Endothelial cell of umbilical vein (primary cell): Measurements from ENCODE around the gene MAP2K5. TPM values are rescaled to one million over a fixed set of nuclear protein-coding genes. Genes with fewer than 3 reads are reported as not detected.

Experiments used
- BruUV-seq: library from RNA; stranded (reverse); fragments of 400-500 nt; replicated peaks from 2 replicates; lab custom pipeline; 2021; lab: Mats Ljungman, UMichigan
- CTCF ChIA-PET: fragments of 300-600, 350-600 bp; sonication (Branson Sonifier 250); formaldehyde crosslinking; loops from one replicate; lab custom pipeline; 2021; ENCODE audit warnings: antibody characterized with exemption, inconsistent platforms; lab: Charles Lee
- POLR2A ChIA-PET: fragments of 300-600, 350-600 bp; sonication (Branson Sonifier 250); formaldehyde crosslinking; loops from one replicate; lab custom pipeline; 2021; ENCODE audit warnings: antibody characterized with exemption, inconsistent platforms; lab: Charles Lee
- DNase-seq: peaks from one replicate; pipeline ENCODE4 v3.0.0-alpha.2; 2011; ENCODE audit warnings: low read depth, low spot score
- FAIRE-seq: peaks from 2 replicates; lab custom pipeline; 2011; peaks lifted over from hg19 to GRCh38; lab: Jason Lieb, UNC
- H2AFZ ChIP-seq: 2 replicates; pipeline ENCODE4 v1.6.0; 2012; ENCODE audit warnings: low read depth, low read length, control low read depth, inconsistent platforms
- H3K27ac ChIP-seq: 2 replicates; pipeline ENCODE4 v1.5.1; 2011; ENCODE audit warnings: low read depth, mild to moderate bottlenecking, control low read depth, low read length, moderate library complexity; ENCODE audit not compliant: insufficient read depth
- H3K27me3 ChIP-seq, 2 experiments: 2 replicates each; pipeline versions ENCODE4 v1.6.0 to v1.6.1; 2011; ENCODE audit warnings: low read length in 2 of 2, mixed read lengths in 1 of 2; ENCODE audit not compliant: control insufficient read depth in 2 of 2, insufficient read depth in 2 of 2
- H3K36me3 ChIP-seq, 2 experiments: 2 replicates in 1 of 2; 3 replicates in 1 of 2; pipeline ENCODE4 v1.5.1; 2011; ENCODE audit warnings: low read length in 2 of 2, mild to moderate bottlenecking in 1 of 2, moderate library complexity in 1 of 2; ENCODE audit not compliant: control insufficient read depth in 2 of 2, insufficient read depth in 2 of 2; ENCODE audit errors: extremely low read depth in 1 of 2
- H3K4me1 ChIP-seq: 3 replicates; pipeline ENCODE4 v1.5.1; 2011; ENCODE audit warnings: mild to moderate bottlenecking, low read length; ENCODE audit not compliant: control insufficient read depth, insufficient read depth; ENCODE audit errors: extremely low read depth
- H3K4me2 ChIP-seq: 2 replicates; pipeline ENCODE4 v1.6.1; 2011; ENCODE audit warnings: low read length, control low read depth, mixed read lengths; ENCODE audit not compliant: insufficient read depth
- H3K4me3 ChIP-seq, 3 experiments: fragments of 200-600 bp in 1 of 3; sonication (generic), shearing (Covaris generic) in 1 of 3; replicated peaks in 1 of 3; 2 replicates each; pipeline ENCODE4 v1.5.1; 2011 to 2016; ENCODE audit warnings: control low read depth in 3 of 3, low read length in 3 of 3, mild to moderate bottlenecking in 2 of 3, inconsistent platforms in 1 of 3, low read depth in 1 of 3, moderate library complexity in 1 of 3; ENCODE audit not compliant: insufficient read depth in 1 of 3
- H3K79me2 ChIP-seq: 2 replicates; pipeline ENCODE4 v1.6.0; 2012; ENCODE audit warnings: low read length, inconsistent platforms; ENCODE audit not compliant: control insufficient read depth, insufficient read depth
- H3K9ac ChIP-seq: replicated peaks from 2 replicates; pipeline ENCODE3; 2011; ENCODE audit warnings: low read length, control low read depth; ENCODE audit not compliant: insufficient read depth; ENCODE audit errors: extremely low read depth
- H3K9me1 ChIP-seq: replicated peaks from 3 replicates; pipeline ENCODE4 v1.6.0; 2011; ENCODE audit warnings: mild to moderate bottlenecking, low read length; ENCODE audit not compliant: control insufficient read depth, insufficient read depth; ENCODE audit errors: extremely low read depth
- H3K9me3 ChIP-seq: replicated peaks from 2 replicates; pipeline ENCODE4 v1.5.1; 2012; ENCODE audit warnings: low read length, inconsistent platforms; ENCODE audit not compliant: control insufficient read depth, insufficient read depth
- H4K20me1 ChIP-seq: replicated peaks from 2 replicates; pipeline ENCODE3; 2011; ENCODE audit warnings: mild to moderate bottlenecking, low read length; ENCODE audit not compliant: control insufficient read depth, insufficient read depth; ENCODE audit errors: extremely low read depth
- EZH2 ChIP-seq: IDR thresholded peaks from 2 replicates; pipeline ENCODE4 v1.6.1; 2012; ENCODE audit warnings: borderline replicate concordance, low read depth, mild to moderate bottlenecking, moderate library complexity, low read length, inconsistent platforms; ENCODE audit not compliant: severe bottlenecking
- GATA2 ChIP-seq: IDR thresholded peaks from 2 replicates; pipeline ENCODE4 v1.7.0; 2011; ENCODE audit warnings: low read depth, mild to moderate bottlenecking, moderate library complexity, mixed read lengths, low read length; ENCODE audit not compliant: insufficient read length, insufficient read depth
- JUN ChIP-seq: IDR thresholded peaks from 2 replicates; pipeline ENCODE4 v1.6.1; 2011; ENCODE audit warnings: borderline replicate concordance, low read depth; ENCODE audit not compliant: insufficient read length, insufficient read depth
- MYC ChIP-seq: IDR thresholded peaks from one replicate; pipeline ENCODE4 v1.6.1; 2011; ENCODE audit warnings: mild to moderate bottlenecking, low read depth, low read length
- POLR2A ChIP-seq: IDR thresholded peaks from 2 replicates; pipeline ENCODE4 v1.6.1; 2012; ENCODE audit warnings: low read depth, mild to moderate bottlenecking, control low read depth, low read length
- POLR2AphosphoS5 ChIP-seq: IDR thresholded peaks from 2 replicates; pipeline ENCODE4 v1.6.1; 2012; ENCODE audit warnings: low read depth, mild to moderate bottlenecking, control low read depth, low read length, moderate library complexity; ENCODE audit not compliant: insufficient read depth
- dilution Hi-C: fragments of 300-500 bp; cut with MboI; formaldehyde crosslinking; loops from one replicate; pipeline ENCODE4 v1.15.0; 2019; ENCODE audit warnings: low sequenced_read_pairs; ENCODE audit not compliant: extremely low pct_ligation_motif_present
- intact Hi-C: fragments of 100-400 bp; cut with micrococcal nuclease; formaldehyde crosslinking; loops from one replicate; pipeline ENCODE4 v1.10.0; 2022
- polyA plus RNA-seq, 4 experiments: library from polyadenylated mRNA; depleted of rRNA in 3 of 4; stranded (reverse) in 3 of 4; unstranded in 1 of 4; fragments of >200 nt; gene quantifications; 2 replicates each; pipeline versions ENCODE4 v1.2.1 to v1.2.3, GENCODE V29; 2011 to 2012; ENCODE audit warnings: missing spikeins in 1 of 4
- total RNA-seq: library from RNA; stranded (reverse); gene quantifications from 2 replicates; pipeline ENCODE4 v1.2.3, GENCODE V29; 2021
- TF ChIP-seq, protein P1 (sequence below): IDR thresholded peaks from 2 replicates; pipeline ENCODE4 v1.6.1; 2011; ENCODE audit not compliant: insufficient read depth, insufficient read length

Gene MAP2K5
- total and polyA plus RNA-seq, 2 donors (not counting 3 experiments of a cell fraction or from before 2014, with no cell fraction given) = 4.9 to 24.7 TPM

DNA sequence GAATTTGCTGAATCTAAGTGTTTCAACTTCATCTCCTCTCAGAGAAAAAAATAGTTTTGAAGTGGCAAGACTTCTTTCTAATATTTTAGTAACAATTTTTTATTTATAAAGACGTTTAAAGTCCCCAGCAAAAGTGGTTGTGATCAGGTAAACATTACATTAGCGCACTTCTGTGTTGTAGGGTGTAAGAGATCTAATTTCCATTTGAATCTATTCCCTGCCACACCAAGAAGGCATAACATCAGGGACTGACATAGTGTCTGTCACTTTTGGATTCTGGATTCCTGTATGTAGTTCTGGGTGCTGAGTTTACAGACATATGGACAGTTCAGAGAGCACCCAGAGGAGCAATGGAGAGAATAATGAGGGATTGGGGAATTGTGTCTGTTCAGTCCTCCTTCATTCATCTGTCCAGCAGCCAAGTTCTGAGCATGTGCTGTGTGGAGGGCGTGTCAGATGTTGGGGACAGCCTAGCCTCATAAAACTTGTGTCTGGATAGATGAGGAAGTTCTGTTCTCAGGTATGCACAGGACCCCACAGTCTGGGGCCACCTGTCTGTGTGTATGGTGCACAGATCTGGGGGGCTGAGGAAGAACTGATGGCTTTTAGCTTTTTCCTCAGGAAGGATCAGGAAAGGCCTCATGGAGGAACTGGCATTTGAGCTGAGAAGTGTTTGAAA is 65.6 kb downstream of the MAP2K5 start:
- H3K36me3 ChIP-seq = no peaks in the 10 kb centered on the region
- dilution Hi-C loops = no loop called here
- no TSS peak for BruUV-seq
- H3K4me1 ChIP-seq = no peaks in the 10 kb centered on the region
- no peaks in the 10 kb centered on the region for H3K27me3 ChIP-seq
- H3K4me2 ChIP-seq = no peak overlapping the region
- no peak overlapping the region for H3K4me3 ChIP-seq
- no peaks in the 10 kb centered on the region for H3K9me1 ChIP-seq
- H3K27ac ChIP-seq = no peak overlapping the region
- TF ChIP-seq MYC = no peak
- no peak for TF ChIP-seq EZH2
- TF ChIP-seq, protein P1, sequence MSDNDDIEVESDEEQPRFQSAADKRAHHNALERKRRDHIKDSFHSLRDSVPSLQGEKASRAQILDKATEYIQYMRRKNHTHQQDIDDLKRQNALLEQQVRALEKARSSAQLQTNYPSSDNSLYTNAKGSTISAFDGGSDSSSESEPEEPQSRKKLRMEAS = no peak
- no peak for TF ChIP-seq JUN
- TF ChIP-seq GATA2 = no peak
- no peak for TF ChIP-seq POLR2AphosphoS5
- TF ChIP-seq POLR2A = no peak
- intact Hi-C loops = no loop called here
- no peak for DNase-seq
- ChIA-PET CTCF (no interaction called here), POLR2A (no interaction called here)
- no peak overlapping the region for H2AFZ ChIP-seq
- no peaks in the 10 kb centered on the region for H3K9me3 ChIP-seq
- H4K20me1 ChIP-seq = no peaks in the 10 kb centered on the region
- no peak for FAIRE-seq
- no peak overlapping the region for H3K9ac ChIP-seq
- H3K79me2 ChIP-seq = no peaks in the 10 kb centered on the region

DNA sequence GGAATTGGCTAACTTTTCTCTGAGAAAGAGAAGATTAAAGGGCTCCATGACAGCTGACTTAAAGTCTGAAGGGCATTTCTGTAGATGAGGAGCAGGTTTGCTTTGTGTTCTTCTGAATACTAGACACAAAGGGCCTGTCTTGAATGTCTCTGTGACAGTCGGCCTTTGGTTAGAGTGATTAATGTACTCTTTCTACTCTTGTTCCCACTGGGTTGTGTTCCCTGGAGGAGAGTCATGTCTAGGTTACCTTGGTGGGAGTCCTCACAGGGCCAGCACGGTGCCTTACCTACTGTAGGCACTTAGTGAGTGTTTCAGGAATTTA is 66.1 kb downstream of the MAP2K5 start:
- TF ChIP-seq GATA2 (no peak), MYC (no peak)
- Histone ChIP-seq H3K36me3 (no peaks in the 10 kb centered on the region), H3K27ac (no peak overlapping the region), H3K27me3 (no peaks in the 10 kb centered on the region), H3K9me1 (no peaks in the 10 kb centered on the region), H2AFZ (no peak overlapping the region), H3K79me2 (no peaks in the 10 kb centered on the region), H4K20me1 (no peaks in the 10 kb centered on the region), H3K4me1 (no peaks in the 10 kb centered on the region), H3K9ac (no peak overlapping the region), H3K4me3 (no peak overlapping the region), H3K4me2 (no peak overlapping the region), H3K9me3 (no peaks in the 10 kb centered on the region)
- DNase-seq (no peak), FAIRE-seq (no peak)
- intact Hi-C loops (no loop called here), dilution Hi-C loops (no loop called here)
- ChIA-PET POLR2A (no interaction called here), CTCF (no interaction called here)
- BruUV-seq = no TSS peak
